HEK293T (cell line): ENCODE results near the gene CASD1.

ENCODE experiments used
- BHLHE40 ChIP-seq: fragments of 450-650 bp; IDR thresholded peaks from 2 replicates; pipeline ENCODE4 v1.6.1; 2016; ENCODE audit warnings: mild to moderate bottlenecking, moderate library complexity, borderline replicate concordance
- FOXK2 ChIP-seq: fragments of 450-650 bp; IDR thresholded peaks from 2 replicates; pipeline ENCODE4 v1.6.1; 2016; ENCODE audit warnings: mild to moderate bottlenecking
- L3MBTL2 ChIP-seq: fragments of 450-650 bp; conservative IDR thresholded peaks from 2 replicates; pipeline ENCODE4 v1.6.1; 2016; ENCODE audit warnings: mild to moderate bottlenecking
- NFRKB ChIP-seq: fragments of 450-650 bp; IDR thresholded peaks from 2 replicates; pipeline ENCODE4 v1.6.1; 2016; ENCODE audit warnings: mild to moderate bottlenecking, moderate library complexity
- PKNOX1 ChIP-seq: fragments of 450-650 bp; IDR thresholded peaks from 2 replicates; pipeline ENCODE4 v1.6.1; 2016
- SP1 ChIP-seq: fragments of 450-650 bp; IDR thresholded peaks from 2 replicates; pipeline ENCODE4 v1.6.1; 2017
- TARDBP ChIP-seq: fragments of 450-650 bp; IDR thresholded peaks from 2 replicates; pipeline ENCODE4 v1.6.1; 2016
- ZNF384 ChIP-seq: fragments of 450-650 bp; IDR thresholded peaks from 2 replicates; pipeline ENCODE4 v1.6.1; 2016

GRCh38 chr7:94584113-94584512, 74.5 kb downstream of the CASD1 start:
- TF ChIP-seq BHLHE40 (no peak), SP1 (no peak), ZNF384 (no peak), NFRKB (no peak), PKNOX1 (no peak), FOXK2 (no peak), L3MBTL2 (no peak), TARDBP (no peak)
